Activated CD4-positive, alpha-beta memory T cell treated with anti-CD3 and anti-CD28 coated beads, Interleukin-2, amount 10 ng/mL, durations not matched to agents 7 days and 5 days (primary cell): Measurements from ENCODE around the gene SNAPC4. TPM values are rescaled to one million over a fixed set of nuclear protein-coding genes. Genes with fewer than 3 reads are reported as not detected.

Experiments used
- CTCF ChIA-PET: fragments of 350-600 bp; sonication (Branson Sonifier 250); formaldehyde crosslinking; loops from one replicate; lab custom pipeline; 2021; ENCODE audit warnings: antibody characterized with exemption, inconsistent platforms; lab: Charles Lee
- POLR2A ChIA-PET: fragments of 350-600 bp; sonication (Branson Sonifier 250); formaldehyde crosslinking; loops from one replicate; lab custom pipeline; 2021; ENCODE audit warnings: antibody characterized with exemption; lab: Charles Lee
- DNase-seq: peaks from one replicate; pipeline ENCODE4 v3.0.0-alpha.2; 2020
- H3K27ac Mint-ChIP-seq: one replicate; pipeline ENCODE4 v1.8.0; 2021; ENCODE audit warnings: mild to moderate bottlenecking, mixed read lengths
- H3K27me3 Mint-ChIP-seq: one replicate; pipeline ENCODE4 v1.8.0; 2021; ENCODE audit warnings: mixed read lengths
- H3K36me3 Mint-ChIP-seq: one replicate; pipeline ENCODE4 v1.8.0; 2021; ENCODE audit warnings: low read depth, mixed read lengths
- H3K4me1 Mint-ChIP-seq: one replicate; pipeline ENCODE4 v1.8.0; 2021; ENCODE audit warnings: mixed read lengths
- H3K4me3 Mint-ChIP-seq: one replicate; pipeline ENCODE4 v1.8.0; 2021; ENCODE audit warnings: mild to moderate bottlenecking, mixed read lengths
- H3K9me3 Mint-ChIP-seq: one replicate; pipeline ENCODE4 v1.8.0; 2021; ENCODE audit warnings: mixed read lengths
- total RNA-seq, 2 experiments: library from RNA; stranded (reverse); gene quantifications; one replicate each; pipeline ENCODE4 v1.2.3, GENCODE V29; 2021

SNAPC4 gene
- total RNA-seq, 2 experiments from 2014 or later = 8.8 TPM

- H3K4me3 Mint-ChIP-seq = no peak overlapping the region
- no peaks in the 10 kb centered on the region for H3K27me3 Mint-ChIP-seq
- H3K4me1 Mint-ChIP-seq = no peaks in the 10 kb centered on the region
- H3K9me3 Mint-ChIP-seq = no peaks in the 10 kb centered on the region
- no peak for DNase-seq
- H3K27ac Mint-ChIP-seq = no peak overlapping the region
- H3K36me3 Mint-ChIP-seq = no peaks in the 10 kb centered on the region
- CTCF ChIA-PET = no interaction called here
- POLR2A ChIA-PET = no interaction called here
Observed at GRCh38 chr9:136351252-136351800, 48.6 kb downstream of the SNAPC4 start.

Other genes with a start within 250 kb of the SNAPC4 start
- gene LHX3, start 195.0 kb downstream of the SNAPC4 start, total RNA-seq = under 1 TPM in 1 of 2 experiments, not detected in 1; 0.08 TPM
- 10 to 100 TPM; 12.4 to 13.4 TPM for gene QSOX2, start 154.4 kb downstream of the SNAPC4 start, total RNA-seq
- not detected for gene CCDC187, start 96.1 kb downstream of the SNAPC4 start, total RNA-seq
- 1 to 10 TPM; 6.0 to 6.5 TPM for gene GPSM1, start 72.6 kb downstream of the SNAPC4 start, total RNA-seq
- gene DNLZ, start 36.4 kb downstream of the SNAPC4 start, total RNA-seq = 10 to 100 TPM; 11.5 TPM
- 1 to 10 TPM in 1 of 2 experiments, under 1 TPM in 1; 0.55 to 1.3 TPM for gene CARD9, start 26.5 kb downstream of the SNAPC4 start, total RNA-seq
- 10 to 100 TPM; 49.2 to 54.9 TPM for gene ENTR1, start 10.4 kb upstream of the SNAPC4 start, total RNA-seq
- 10 to 100 TPM; 56.6 to 62.2 TPM for gene PMPCA, start 10.5 kb upstream of the SNAPC4 start, total RNA-seq
- gene INPP5E, start 39.7 kb upstream of the SNAPC4 start, total RNA-seq = 10 to 100 TPM; 19.5 to 21.6 TPM
- 10 to 100 TPM; 56.1 to 61.0 TPM for gene SEC16A, start 82.9 kb upstream of the SNAPC4 start, total RNA-seq
- 10 to 100 TPM; 58.8 to 59.8 TPM for gene NOTCH1, start 145.9 kb upstream of the SNAPC4 start, total RNA-seq